Muscle of arm (tissue), 12 donors: Measurements from ENCODE around the gene C15orf39. TPM values are rescaled to one million over a fixed set of nuclear protein-coding genes. Genes with fewer than 3 reads are reported as not detected.

Experiments used
- DNase-seq: peaks from one replicate; pipeline ENCODE4 v3.0.0-alpha.2; 2013
- polyA plus RNA-seq, 12 donors: library from polyadenylated mRNA; unstranded; fragments of 120-200 nt; gene quantifications; one replicate each; pipeline ENCODE4 v1.2.1, GENCODE V29; 2013; ENCODE audit not compliant: insufficient read length in 12 of 12

Gene C15orf39
- polyA plus RNA-seq, 12 donors = 7.6 to 19.2 (median 10.1) TPM; not detected in 1

DNA sequence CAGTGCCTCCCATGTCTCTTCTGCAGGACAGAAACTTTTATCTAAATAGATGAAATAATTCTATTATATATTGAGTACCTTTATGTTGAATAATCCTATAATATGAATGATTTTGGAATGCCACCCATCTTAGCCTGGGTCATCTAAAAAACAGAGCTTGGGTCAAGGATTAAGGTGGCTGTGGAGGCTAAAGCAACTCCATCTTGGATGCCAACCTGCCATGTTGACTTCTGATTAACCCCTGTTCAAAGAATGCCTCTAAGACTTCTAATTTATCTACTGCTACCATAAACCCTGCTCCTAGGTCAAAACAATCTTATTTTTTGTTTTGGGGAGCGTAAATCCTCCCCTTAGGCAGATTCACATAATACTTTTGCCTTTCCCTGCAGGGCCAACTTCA lies 31.5 kb upstream of the C15orf39 start:
- no peak for DNase-seq

DNA sequence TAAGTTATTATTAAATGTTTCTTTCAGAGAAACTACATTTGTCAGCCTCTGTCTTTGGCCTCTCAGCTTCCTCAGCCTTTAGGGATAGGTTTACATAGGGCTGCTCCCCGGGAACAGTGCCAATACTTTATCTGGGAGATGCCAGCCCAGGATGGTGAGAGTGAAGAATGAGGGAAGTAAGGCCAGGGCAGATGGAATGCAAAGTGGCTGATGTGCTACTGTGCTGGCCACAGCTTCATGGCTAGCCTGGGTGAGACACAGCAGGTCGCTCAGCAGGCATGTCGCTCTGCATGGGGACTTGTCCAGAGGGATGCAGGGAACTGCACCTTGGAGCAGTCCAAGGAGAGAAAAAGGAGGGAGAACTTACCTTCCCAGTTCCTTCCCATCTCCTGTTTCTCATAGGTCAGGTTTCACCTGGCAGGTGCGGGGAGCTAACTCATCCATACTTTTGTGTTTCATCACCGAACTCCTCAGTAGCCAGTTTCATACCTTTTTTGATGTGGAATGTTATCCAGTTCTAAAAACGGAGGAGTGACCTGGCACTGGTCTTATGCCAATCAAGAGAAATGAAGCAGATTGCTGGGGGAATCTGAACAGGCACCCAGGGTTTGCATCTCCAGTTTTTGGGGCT lies 30.9 kb upstream of the C15orf39 start:
- DNase-seq = no peak

DNA sequence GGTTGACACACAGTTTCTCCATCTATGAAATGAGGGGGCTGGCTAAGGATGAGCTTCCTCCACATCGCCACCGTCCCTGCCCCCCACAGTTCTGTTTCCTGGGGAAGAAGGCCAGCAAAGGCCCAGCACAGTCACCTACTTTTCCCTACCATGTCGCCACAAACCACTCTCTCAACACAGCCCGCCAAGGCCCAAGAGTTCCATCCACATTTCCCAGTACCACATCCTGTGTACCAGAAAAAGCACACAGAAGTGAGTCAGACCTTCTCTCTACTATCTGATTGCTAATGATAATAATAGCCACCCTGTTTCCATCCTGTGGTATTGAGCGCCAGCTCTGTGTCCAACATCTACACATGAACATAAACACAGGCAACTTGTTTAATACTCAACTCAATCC lies 30.3 kb upstream of the C15orf39 start:
- DNase-seq = no peak

DNA sequence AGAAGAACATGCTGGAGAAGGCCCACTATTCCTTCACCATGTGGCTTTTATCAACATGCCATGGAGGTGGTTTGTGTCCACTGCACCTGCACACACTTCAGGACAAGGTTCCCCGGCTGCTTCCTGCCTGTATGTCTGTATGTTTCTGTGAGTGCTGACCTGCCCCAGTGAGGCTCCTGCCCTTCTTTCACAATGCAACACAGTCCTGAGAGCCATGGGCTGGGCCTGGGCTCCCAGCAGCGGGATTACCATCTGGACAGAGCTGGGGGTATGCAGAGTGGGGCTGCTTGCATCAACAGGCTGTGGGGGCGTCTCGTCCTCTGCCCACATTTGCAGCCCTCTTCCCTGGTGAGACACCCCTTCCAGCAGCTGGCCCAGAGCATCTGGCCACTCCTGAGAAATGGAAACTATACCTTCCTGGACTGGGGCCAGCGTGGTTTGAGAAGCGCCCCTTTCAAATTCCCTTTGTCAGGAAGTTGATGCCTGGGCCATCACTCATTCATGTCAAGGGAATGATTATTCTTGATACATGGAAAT lies 29.3 kb upstream of the C15orf39 start:
- DNase-seq = no peak

DNA sequence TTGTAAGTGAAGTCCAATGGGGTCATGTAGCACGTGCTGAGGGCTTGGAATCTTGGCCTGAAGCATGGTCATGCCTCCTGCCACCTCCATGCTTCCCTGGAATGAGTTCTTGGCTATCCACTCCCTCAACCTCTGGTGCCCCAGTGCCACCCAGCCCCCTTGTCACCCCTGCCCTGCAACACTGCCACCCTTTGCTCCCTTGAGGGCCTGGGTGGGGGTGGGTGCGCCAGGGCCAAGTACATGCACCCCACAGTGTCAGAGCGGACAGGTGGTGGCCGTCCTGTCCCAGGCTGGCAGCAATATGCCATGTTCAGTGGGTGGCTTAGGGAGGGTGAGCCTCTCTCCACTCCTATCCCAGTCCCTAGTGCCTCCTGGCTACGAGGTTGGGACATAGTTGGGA lies 27.6 kb upstream of the C15orf39 start:
- no peak for DNase-seq

DNA sequence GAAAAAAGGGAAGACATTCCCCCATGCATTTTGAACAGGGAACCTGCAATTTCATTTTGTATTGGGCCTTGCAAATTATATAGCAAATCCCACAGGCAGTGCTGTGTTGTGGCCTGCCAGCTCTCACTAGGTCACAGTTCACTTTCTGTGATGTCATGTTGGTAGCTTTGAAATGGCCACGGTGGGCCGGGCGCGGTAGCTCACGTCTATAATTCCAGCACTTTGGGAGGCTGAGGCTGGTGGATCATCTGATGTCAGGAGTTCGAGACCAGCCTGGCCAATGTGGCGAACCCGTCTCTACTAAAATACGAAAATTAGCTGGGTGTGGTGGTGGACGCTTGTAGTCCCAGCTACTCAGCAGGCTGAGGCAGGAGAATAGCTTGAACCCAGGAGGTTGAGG lies 27.0 kb upstream of the C15orf39 start:
- DNase-seq = no peak

DNA sequence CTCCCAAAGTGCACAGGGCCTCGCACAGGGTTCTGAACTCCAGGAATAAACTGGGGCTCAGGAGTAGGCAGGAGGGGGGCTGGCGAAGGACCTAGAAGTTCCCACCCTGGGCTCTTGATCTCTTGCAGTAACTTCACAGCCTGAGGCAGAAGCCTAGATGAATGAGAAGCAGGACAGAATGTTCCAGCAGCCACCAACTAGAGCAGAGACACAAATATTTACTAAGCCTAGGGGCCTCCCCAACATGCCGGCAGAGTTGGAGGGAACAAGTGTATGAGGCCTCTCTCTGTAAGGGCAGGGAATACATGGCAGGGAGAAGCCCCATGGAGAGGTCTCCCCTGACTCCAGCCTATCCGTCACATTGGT lies 25.3 kb upstream of the C15orf39 start:
- no peak for DNase-seq

DNA sequence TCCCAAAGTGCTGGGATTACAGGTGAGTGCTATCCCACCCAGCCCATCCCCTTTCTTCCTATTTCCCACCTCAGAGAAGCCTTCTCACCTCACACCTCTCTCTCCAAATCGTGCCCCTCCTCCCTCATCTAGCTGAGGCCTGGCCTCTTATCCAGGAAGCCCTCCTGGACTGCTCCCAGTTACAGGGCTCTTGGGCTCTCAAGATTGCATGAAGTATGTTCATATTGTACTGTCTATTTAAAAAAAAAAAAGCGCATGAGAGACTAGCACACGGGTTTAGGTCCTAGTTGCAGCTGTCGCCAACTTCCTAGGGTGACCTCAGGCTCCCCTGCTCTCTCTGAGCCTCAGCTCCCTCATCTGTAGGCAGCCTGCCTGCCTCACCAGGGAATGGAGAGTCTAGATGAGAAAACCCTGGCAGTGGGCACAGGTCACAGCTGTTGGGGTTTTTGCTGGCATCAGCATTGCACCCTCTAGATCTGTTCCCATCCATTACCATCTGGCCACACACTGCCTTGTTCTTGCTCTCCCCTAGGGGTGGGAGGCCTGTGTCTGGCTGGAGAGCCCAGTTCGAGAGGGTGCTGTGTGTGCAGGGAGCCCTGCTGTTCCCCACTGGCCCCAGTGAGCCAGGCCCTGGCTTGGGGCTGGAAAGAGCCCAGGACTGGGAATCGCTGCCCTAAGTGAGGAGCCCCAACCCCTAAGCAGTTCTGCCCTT lies 24.2 kb upstream of the C15orf39 start:
- no peak for DNase-seq

DNA sequence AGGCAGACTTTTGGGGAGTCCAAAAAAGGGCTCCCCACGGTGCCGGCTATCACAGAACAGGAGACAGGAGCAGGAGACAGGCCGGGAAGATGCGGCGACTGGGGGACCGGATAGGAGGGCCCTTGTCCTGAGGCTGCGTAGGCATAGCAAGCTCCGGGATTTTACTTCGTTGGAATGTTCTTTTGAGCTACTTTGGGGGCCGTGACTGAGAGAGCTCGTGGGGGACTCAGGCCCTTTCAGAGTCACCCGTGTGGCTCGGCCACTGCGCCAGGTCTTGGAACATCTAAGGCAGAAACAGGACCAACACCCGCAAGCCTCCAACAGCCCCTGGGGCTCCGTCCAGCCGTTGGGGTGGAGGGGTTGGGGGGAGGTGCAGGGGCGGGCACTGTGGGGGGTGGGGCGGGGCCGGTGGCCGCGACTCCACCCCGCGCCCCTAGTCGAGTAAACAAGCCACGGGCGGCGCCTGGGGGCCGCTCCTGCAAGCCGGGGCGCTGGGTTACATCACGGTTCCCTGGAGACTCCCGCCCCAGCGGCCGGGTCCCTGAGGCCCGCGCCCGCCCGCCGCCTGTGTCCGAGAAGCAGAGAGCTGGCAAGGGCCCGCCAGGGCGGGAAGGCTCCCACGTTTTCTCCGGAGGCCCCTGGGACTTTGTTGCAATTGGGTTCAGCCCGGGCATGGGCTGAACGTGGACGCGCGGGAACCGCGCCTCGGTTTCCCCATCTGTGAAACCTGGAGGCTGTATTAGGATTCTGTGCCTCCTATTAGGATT lies 23.3 kb upstream of the C15orf39 start:
- DNase-seq = no peak

DNA sequence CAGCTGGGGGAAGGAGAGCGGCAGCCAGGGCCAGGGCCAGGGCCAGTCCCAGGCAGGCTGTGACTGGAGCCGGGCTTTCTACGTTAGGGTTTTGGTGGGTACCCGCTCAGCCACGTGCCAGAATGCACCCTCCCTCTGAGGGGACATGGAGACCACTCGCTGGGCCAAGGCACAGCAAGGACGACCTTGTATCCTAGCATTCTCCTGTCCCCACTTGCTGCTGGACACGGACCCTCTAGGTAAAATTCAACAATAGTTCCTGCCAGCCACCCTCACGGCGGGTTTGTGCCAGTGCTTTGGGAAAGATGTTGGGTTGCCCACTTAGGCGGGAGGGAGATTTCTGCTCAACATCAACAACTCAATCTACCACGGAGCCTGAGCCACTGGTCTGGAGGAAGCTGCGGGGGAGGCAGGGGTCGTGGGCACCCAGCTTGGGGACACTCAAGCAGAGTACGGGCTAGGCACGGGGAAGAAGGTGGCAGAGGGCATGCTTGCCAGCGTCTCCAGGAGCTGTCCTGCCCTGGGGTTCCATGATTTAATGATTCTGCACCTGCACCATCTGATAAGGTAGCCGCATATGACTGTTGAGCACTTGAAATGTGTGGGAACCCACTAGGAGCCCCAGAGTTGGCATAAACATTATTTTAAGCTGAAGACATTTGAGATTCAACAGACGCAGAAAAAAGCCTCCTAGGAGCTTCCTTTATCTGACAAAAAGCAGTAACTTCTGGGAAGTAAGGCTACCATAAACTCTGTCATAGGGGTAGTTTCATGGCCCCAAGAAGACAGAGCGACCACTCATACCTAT lies 22.5 kb upstream of the C15orf39 start:
- no peak for DNase-seq

DNA sequence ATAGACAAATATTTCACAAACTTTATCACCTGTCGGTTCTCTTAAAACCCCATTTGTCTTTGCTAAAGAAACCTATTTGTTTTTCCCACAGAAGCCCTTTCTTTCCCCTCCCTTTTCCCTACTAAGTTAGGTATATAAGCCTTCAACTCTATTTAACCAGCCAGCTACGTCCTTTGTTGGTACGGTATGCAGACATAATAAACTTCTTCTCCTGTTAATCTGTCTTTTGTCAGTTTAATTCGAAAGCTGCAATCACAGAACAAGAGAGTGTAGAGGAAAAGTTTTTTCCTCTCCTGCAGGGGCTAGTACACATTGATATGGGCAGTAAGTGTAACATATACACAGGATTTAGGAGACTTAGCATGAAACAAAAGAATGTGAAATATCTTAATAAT lies 21.9 kb upstream of the C15orf39 start:
- no peak for DNase-seq

DNA sequence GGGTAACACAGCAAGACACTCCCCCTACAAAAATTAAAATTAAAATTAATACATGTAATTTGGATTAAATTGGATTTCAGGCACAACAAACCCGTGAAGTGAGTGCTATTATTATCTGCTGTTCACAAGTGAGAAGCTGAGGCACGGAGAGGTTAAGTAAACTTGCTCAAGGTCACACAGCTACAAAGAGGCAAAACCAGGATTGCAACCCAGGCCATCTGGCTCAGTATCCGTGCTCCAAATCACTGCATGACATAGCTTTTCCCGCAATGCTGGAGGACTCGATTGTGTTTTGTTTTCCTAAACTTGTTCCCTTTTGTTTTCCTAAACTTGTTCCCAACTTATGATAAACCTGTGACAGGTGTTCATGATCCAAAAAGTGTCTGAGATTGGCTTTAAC lies 19.9 kb upstream of the C15orf39 start:
- no peak for DNase-seq

DNA sequence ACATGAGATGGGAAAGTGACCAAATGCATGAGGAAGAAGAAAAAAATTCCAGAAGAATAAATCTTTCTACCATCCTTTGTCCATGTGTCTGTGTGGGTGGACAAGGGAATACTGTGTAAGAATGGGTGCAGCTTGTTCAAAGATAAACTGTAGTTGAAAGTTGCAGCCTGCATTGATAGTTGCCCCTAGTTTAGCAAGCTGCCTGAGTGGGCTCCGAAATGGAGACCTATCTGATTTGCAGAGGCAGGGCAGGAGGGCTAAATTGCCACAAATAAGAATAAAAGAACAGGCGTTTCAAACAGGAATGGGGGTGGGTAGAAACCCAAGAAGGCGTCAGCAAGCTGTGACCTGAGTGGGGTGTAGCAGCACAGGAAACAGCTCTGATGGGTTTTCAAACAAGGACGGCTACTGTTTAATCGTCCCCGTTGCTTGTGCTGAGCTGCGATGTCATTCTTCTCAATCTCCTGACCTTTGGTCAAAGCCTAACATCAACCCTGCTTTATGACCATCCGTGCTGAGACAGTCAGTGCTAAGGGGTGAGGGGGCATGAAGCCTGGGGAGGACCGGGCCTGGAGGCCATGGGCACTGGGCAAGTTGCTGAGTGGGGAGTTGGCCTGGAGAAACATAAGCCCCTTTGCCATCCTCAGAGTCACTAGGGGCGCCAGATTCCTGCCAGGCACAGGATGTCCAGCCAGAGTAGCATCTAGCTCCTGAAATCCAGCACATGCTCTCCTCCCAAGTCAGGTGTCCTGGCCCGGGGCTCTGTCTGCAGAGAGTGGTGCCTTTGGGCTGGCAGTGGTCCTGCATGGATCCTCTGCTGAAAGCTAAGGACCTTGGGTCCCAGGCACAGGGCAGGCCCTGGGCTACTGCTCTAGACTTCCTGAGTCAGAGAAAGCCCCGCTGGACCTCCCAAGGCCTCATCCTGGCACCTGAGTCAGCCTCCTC lies 19.2 kb upstream of the C15orf39 start:
- DNase-seq = no peak

DNA sequence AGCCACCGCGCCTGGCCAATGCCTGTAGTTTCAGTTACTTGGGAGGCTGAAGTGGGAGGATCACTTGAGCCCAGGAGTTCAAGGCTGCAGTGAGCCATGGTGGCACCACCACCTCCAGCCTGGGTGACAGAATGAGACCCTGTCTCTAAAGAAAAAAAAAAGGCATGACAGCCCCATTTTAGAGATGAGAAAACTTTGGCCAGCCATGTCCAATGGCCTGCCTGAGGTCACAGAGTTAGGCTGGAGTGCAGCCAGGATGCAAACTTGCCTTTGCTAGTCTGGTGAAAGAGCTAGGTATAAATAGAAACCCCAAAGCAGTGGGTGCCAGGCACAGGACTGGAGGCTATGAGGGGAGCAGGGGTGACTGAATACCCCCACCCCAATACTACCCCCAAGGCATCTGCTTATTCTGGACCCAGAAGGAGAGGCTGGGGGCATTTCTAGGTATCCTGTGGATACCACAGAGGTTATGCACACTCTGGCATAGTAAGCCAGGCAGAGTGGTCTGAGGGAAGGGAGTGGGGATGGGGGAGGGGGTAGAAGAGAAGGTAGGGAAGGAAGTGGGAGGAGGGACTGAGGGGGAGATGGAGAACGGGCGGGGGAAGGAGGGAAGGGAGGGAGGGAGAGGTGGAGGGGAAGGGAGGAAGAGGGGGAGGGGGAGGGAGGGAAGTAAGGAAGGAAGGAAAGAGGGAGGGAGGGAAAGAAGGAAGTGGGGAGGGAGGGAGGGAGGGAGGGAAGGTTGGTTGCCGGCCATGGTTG lies 16.2 kb upstream of the C15orf39 start:
- DNase-seq = no peak

DNA sequence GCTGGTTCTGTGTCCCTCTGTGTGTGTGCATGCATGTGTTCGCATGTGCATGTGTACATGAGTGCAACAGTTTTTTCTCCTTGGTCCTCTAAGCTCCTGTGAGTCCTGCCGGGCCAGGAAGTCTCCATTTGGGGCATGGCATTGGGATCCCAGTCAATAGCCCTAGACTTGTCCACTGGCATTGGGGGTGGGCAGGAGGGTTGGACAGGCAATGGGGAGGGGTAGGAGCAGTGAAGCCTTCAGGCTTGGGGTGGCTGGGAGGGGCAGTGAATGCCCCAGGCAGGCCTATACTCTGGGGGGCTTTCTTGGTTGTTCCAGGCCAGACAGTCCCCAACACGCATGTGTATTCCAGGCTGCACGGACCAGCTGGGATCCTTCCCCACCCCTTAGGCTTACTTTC lies 15.6 kb upstream of the C15orf39 start:
- DNase-seq = no peak

DNA sequence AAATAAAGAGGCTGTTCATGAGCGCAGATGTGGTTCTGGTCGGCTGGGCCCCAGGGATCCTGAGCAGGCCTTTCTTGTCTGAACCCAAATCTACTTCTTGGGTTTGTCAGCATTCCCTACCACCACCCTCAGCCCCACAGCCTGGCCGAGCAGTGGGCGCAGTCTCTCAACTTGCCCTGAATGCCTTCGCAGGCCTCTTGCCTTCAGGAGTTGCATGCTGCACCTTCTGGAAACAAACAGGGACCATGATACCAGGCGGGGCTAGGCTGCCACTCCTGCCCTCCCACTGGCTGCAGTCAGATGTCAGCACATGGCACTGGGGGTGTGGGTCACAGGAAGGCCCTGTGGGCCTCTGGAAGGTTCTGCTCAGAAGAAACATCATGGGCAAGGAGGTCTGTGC lies 13.2 kb upstream of the C15orf39 start:
- no peak for DNase-seq

DNA sequence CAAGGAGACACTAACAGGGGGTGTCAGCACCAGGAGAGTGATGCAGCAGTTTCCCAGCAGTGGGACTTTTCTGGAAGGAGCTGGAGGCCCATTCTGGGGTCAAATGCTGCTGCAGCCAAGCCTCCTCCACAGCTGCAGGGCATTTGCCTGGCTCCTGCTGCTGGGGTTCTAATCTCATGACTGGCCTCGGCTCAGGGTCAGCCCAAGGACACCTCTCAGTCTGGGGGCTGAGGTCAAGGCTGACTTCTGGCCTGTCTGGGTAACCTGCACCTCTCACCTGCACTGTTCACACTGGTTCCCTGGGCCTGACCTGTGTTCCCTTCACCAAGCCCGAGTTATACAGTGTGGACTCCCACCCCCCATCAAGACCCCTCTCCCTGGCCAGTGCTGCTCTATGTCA lies 10.4 kb upstream of the C15orf39 start:
- no peak for DNase-seq

DNA sequence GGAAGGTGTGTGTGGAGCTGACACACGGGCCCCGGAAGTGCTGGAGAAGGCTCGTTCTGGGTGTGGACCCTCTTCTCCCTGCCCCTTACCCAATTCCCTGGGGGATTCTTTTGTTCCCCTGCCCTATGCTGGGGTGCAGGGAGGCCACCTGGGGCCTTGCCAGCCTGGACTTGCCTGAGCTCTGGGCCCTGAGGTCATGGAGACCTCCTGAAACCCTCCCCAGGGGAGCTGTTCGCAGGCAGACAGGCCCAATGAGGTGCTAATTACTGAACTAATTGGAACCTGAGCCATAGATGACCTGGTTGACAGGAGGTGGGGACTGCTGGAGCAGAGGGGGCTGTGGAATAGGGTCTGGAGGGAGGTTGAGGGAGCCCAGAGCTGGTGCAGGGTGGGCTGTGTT lies 9.4 kb upstream of the C15orf39 start:
- no peak for DNase-seq

DNA sequence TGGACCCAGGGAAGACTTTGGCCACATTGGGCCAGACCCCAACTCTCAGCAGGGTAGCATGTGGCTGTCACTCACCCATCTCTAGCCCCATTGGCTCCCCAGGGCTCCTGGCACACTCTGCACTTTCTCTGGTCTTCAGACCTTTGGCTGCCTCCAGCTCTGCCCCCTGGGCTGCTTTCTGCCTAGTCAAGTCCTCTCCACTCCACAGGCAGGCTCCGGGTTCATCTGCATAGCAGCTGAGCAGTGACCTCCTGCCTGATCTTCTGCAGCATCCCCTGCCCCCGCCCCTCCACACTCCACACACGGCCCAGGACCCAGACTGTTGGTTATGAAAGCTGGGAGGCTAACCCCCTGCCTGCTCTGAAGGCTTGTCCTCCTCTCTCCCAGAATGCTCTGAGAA lies 8.4 kb upstream of the C15orf39 start:
- no peak for DNase-seq

DNA sequence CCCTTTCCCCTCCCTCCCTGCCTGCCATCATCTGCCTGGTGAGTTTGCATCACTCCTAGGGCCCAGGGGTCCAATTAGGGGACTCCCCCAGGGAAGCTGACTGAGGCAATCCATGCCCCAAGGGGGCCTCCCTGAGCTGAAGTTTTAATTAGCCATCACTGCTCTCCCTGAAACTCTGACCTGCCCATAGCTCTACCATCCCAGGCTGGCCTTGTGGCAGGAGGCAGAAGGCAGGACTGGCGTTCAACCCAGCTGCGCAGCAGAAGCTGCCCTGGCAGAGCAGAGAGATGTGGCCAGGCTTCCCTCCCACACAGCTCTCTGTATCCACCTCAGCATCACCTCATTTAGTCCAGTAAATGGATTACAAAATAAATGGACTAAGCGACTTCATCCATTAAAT lies 7.7 kb upstream of the C15orf39 start:
- DNase-seq = no peak
